DOHH2 (cell line): ENCODE data around the gene SPON2.
A peak's percentile ranks its signal among the peaks of the same experiment; 100 is the strongest.

Experiments used
- H3F3A ChIP-seq: fragments of 200-600 bp; sonication (generic), shearing (Covaris generic); 2 replicates; pipeline ENCODE4 v1.6.0; 2016; ENCODE audit warnings: antibody characterized with exemption, mild to moderate bottlenecking; ENCODE audit not compliant: control insufficient read depth, insufficient read depth
- H3K27ac ChIP-seq: fragments of 200-600 bp; sonication (generic); 2 replicates; pipeline ENCODE4 v1.5.1; 2014; ENCODE audit warnings: low read depth, mild to moderate bottlenecking, low read length, moderate library complexity
- H3K27me3 ChIP-seq: fragments of 200-600 bp; sonication (generic); 2 replicates; pipeline ENCODE4 v1.6.1; 2014; ENCODE audit warnings: mild to moderate bottlenecking, low read length, mixed read lengths; ENCODE audit not compliant: control insufficient read depth
- H3K36me3 ChIP-seq: fragments of 200-600 bp; sonication (generic); 2 replicates; pipeline ENCODE4 v1.6.1; 2014; ENCODE audit warnings: mild to moderate bottlenecking, low read length, moderate library complexity, mixed read lengths; ENCODE audit not compliant: control insufficient read depth
- H3K4me1 ChIP-seq: fragments of 200-600 bp; sonication (generic); 2 replicates; pipeline ENCODE4 v1.6.1; 2014; ENCODE audit warnings: mild to moderate bottlenecking, low read length, mixed read lengths; ENCODE audit not compliant: control insufficient read depth
- H3K4me2 ChIP-seq: fragments of 200-600 bp; sonication (generic); 2 replicates; pipeline ENCODE4 v1.6.0; 2014; ENCODE audit warnings: mild to moderate bottlenecking, low read length, moderate library complexity
- H3K4me3 ChIP-seq: fragments of 200-600 bp; sonication (generic); 2 replicates; pipeline ENCODE4 v1.5.1; 2014; ENCODE audit warnings: mild to moderate bottlenecking, low read length, mixed read lengths
- H3K79me2 ChIP-seq: fragments of 200-600 bp; sonication (generic); 2 replicates; pipeline ENCODE4 v1.6.1; 2014; ENCODE audit warnings: mild to moderate bottlenecking, low read length, mixed read lengths; ENCODE audit not compliant: control insufficient read depth
- H3K9me2 ChIP-seq: fragments of 200-600 bp; sonication (generic); replicated peaks from 2 replicates; pipeline ENCODE4 v1.6.1; 2014; ENCODE audit warnings: mild to moderate bottlenecking, low read length, mixed read lengths; ENCODE audit not compliant: control insufficient read depth
- H3K9me3 ChIP-seq: fragments of 200-600 bp; sonication (generic); 2 replicates; pipeline ENCODE4 v1.6.1; 2014; ENCODE audit warnings: antibody characterized with exemption, low read length, mixed read lengths; ENCODE audit not compliant: control insufficient read depth, insufficient read depth
- H4K20me1 ChIP-seq: fragments of 200-600 bp; sonication (generic); 2 replicates; pipeline ENCODE4 v1.6.0; 2014; ENCODE audit warnings: low read depth, mild to moderate bottlenecking, antibody characterized with exemption, low read length, moderate library complexity; ENCODE audit not compliant: control insufficient read depth, insufficient read depth
- CTCF ChIP-seq: fragments of 200-600 bp; sonication (generic); IDR thresholded peaks from one replicate; pipeline ENCODE4 v1.5.1; 2014; ENCODE audit warnings: antibody characterized with exemption, mild to moderate bottlenecking, low read depth, low read length; ENCODE audit not compliant: poor library complexity, severe bottlenecking
- EZH2phosphoT487 ChIP-seq: fragments of 200-600 bp; sonication (generic); IDR thresholded peaks from 2 replicates; pipeline ENCODE4 v1.6.1; 2017; ENCODE audit warnings: borderline replicate concordance, mild to moderate bottlenecking, antibody characterized with exemption, low read length, moderate library complexity, mixed read lengths

The SPON2 gene

GRCh38 chr4:1201851-1202525 is 29.6 kb upstream of the SPON2 start:
- peaks cover 28% of the 10 kb centered on the region for H3F3A ChIP-seq

GRCh38 chr4:1200425-1201035 is 28.1 kb upstream of the SPON2 start:
- Histone ChIP-seq H3K9me2 (no peaks in the 10 kb centered on the region), H4K20me1 (no peaks in the 10 kb centered on the region), H3K79me2 (peaks cover 49% of the 10 kb centered on the region), H3K4me2 (peak overlapping the region; percentile 69), H3F3A (peaks cover 28% of the 10 kb centered on the region), H3K4me1 (peaks cover 61% of the 10 kb centered on the region), H3K27ac (peak overlapping the region; percentile 91), H3K27me3 (no peaks in the 10 kb centered on the region), H3K4me3 (peak overlapping the region; percentile 84), H3K36me3 (peaks cover 73% of the 10 kb centered on the region), H3K9me3 (no peaks in the 10 kb centered on the region)
- no peak for TF ChIP-seq EZH2phosphoT487
- TF ChIP-seq CTCF = no peak

More at GRCh38 chr4:1201851-1202525, 29.6 kb upstream of the SPON2 start:
- Histone ChIP-seq H3K79me2 (peaks cover 39% of the 10 kb centered on the region), H3K9me2 (no peaks in the 10 kb centered on the region), H3K27ac (peak overlapping the region; percentile 91), H3K4me2 (peak overlapping the region; percentile 69), H3K9me3 (no peaks in the 10 kb centered on the region), H3K4me1 (peaks cover 63% of the 10 kb centered on the region), H3K4me3 (peak overlapping the region; percentile 84), H3K27me3 (no peaks in the 10 kb centered on the region), H4K20me1 (no peaks in the 10 kb centered on the region), H3K36me3 (peaks cover 67% of the 10 kb centered on the region)
- TF ChIP-seq EZH2phosphoT487 (no peak), CTCF (no peak)

GRCh38 chr4:1199556-1200331 is 27.4 kb upstream of the SPON2 start:
- H3F3A ChIP-seq = peaks cover 28% of the 10 kb centered on the region
- peaks cover 66% of the 10 kb centered on the region for H3K36me3 ChIP-seq
- TF ChIP-seq EZH2phosphoT487 = no peak
- TF ChIP-seq CTCF = no peak
- no peaks in the 10 kb centered on the region for H4K20me1 ChIP-seq
- no peaks in the 10 kb centered on the region for H3K27me3 ChIP-seq
- H3K27ac ChIP-seq = peak overlapping the region; percentile 91
- H3K9me3 ChIP-seq = no peaks in the 10 kb centered on the region
- peaks cover 49% of the 10 kb centered on the region for H3K79me2 ChIP-seq
- peak overlapping the region; percentile 84 for H3K4me3 ChIP-seq
- no peaks in the 10 kb centered on the region for H3K9me2 ChIP-seq
- peaks cover 53% of the 10 kb centered on the region for H3K4me1 ChIP-seq
- H3K4me2 ChIP-seq = peak overlapping the region; percentile 69
